HepG2 (cell line): ENCODE measurements around the gene ANO10. TPM values are rescaled to one million over a fixed set of nuclear protein-coding genes. Genes with fewer than 3 reads are reported as not detected.

Experiments used
- ASH2L ChIP-seq: fragments of 300-600, 200-600 bp; sonication (generic); IDR thresholded peaks from 2 replicates; pipeline ENCODE4 v1.7.0; 2017; ENCODE audit warnings: low read depth, mild to moderate bottlenecking, moderate library complexity, mixed read lengths, low read length; ENCODE audit not compliant: insufficient read length
- CEBPB ChIP-seq: IDR thresholded peaks from 2 replicates; pipeline ENCODE4 v1.6.1; 2011; ENCODE audit warnings: low read depth, low read length, improper control_type of control experiment, borderline replicate concordance
- ELF4 ChIP-seq: sonication (generic); formaldehyde crosslinking; IDR thresholded peaks from 2 replicates; pipeline ENCODE4 v1.5.0; 2020; ENCODE audit warnings: missing genetic modification reagents, mild to moderate bottlenecking, moderate library complexity, borderline replicate concordance
- FOXO4 ChIP-seq: sonication (generic); formaldehyde crosslinking; conservative IDR thresholded peaks from 2 replicates; pipeline ENCODE4 v1.8.1; 2023; ENCODE audit warnings: missing genetic modification reagents
- HMG20A ChIP-seq: IDR thresholded peaks from 2 replicates; pipeline ENCODE4 v1.6.1; 2016; ENCODE audit warnings: borderline replicate concordance
- MYPOP ChIP-seq: sonication (generic); formaldehyde crosslinking; IDR thresholded peaks from 2 replicates; pipeline ENCODE4 v1.8.1; 2023; ENCODE audit warnings: mild to moderate bottlenecking, moderate library complexity, missing genetic modification reagents
- ONECUT2 ChIP-seq: sonication (generic); formaldehyde crosslinking; IDR thresholded peaks from 2 replicates; pipeline ENCODE4 v1.4.0; 2020; ENCODE audit warnings: missing genetic modification reagents
- ZBTB38 ChIP-seq: sonication (generic); formaldehyde crosslinking; IDR thresholded peaks from 2 replicates; pipeline ENCODE4 v1.5.1; 2020; ENCODE audit warnings: mild to moderate bottlenecking, missing genetic modification reagents
- ZNF224 ChIP-seq: sonication (generic); formaldehyde crosslinking; IDR thresholded peaks from 2 replicates; pipeline ENCODE4 v1.5.0; 2020; ENCODE audit warnings: mild to moderate bottlenecking, missing genetic modification reagents
- ZNF282 ChIP-seq: fragments of 450-650 bp; IDR thresholded peaks from 2 replicates; pipeline ENCODE4 v1.6.1; 2018; ENCODE audit not compliant: partially characterized antibody
- ZNF382 ChIP-seq: sonication (generic); formaldehyde crosslinking; IDR thresholded peaks from 2 replicates; pipeline ENCODE4 v1.5.0; 2020; ENCODE audit warnings: missing genetic modification reagents, mild to moderate bottlenecking, borderline replicate concordance
- ZNF678 ChIP-seq: sonication (generic); formaldehyde crosslinking; IDR thresholded peaks from 2 replicates; pipeline ENCODE4 v1.4.0; 2020; ENCODE audit warnings: mild to moderate bottlenecking, missing genetic modification reagents
- ZNF766 ChIP-seq: sonication (generic); formaldehyde crosslinking; IDR thresholded peaks from 2 replicates; pipeline ENCODE4 v1.5.0; 2020; ENCODE audit warnings: missing genetic modification reagents, borderline replicate concordance
- ZSCAN30 ChIP-seq: sonication (generic); formaldehyde crosslinking; IDR thresholded peaks from 2 replicates; pipeline ENCODE4 v1.5.0; 2020; ENCODE audit warnings: mild to moderate bottlenecking, missing genetic modification reagents
- polyA plus RNA-seq, 8 experiments: library from polyadenylated mRNA; depleted of rRNA in 3 of 8; stranded (reverse) in 7 of 8; unstranded in 1 of 8; fragments of >200 nt; fragmentation: Illumina TruSeq in 4 of 8; extraction: Trizol in 4 of 8; gene quantifications; 2 replicates each; pipeline versions ENCODE4 v1.2.1 to v1.2.3, GENCODE V29; 2011 to 2016; ENCODE audit warnings: low read depth in 4 of 8, missing spikeins in 1 of 8, mixed read lengths in 1 of 8; ENCODE audit not compliant: insufficient read depth in 1 of 8
- total RNA-seq, 5 experiments: library from RNA; depleted of rRNA; stranded (reverse); fragments of >200 nt; fragmentation: Illumina TruSeq; extraction: Trizol; gene quantifications; 2 replicates each; pipeline ENCODE4 v1.2.3, GENCODE V29; 2016; ENCODE audit warnings: low read depth in 1 of 5
- TF ChIP-seq, protein P1 (sequence below): sonication (generic); formaldehyde crosslinking; IDR thresholded peaks from 2 replicates; pipeline ENCODE4 v1.5.0; 2020; ENCODE audit warnings: mild to moderate bottlenecking, low read depth, missing genetic modification reagents, borderline replicate concordance
- TF ChIP-seq, protein P2 (sequence below): sonication (generic); formaldehyde crosslinking; IDR thresholded peaks from 2 replicates; pipeline ENCODE4 v1.8.0; 2022; ENCODE audit warnings: missing genetic modification reagents, mild to moderate bottlenecking, borderline replicate concordance
- TF ChIP-seq, protein P3 (sequence below): sonication (generic); formaldehyde crosslinking; IDR thresholded peaks from 2 replicates; pipeline ENCODE4 v1.5.0; 2020; ENCODE audit warnings: missing genetic modification reagents, mild to moderate bottlenecking, borderline replicate concordance
- TF ChIP-seq, protein P4 (sequence below): sonication (generic); formaldehyde crosslinking; IDR thresholded peaks from 2 replicates; pipeline ENCODE4 v1.4.0; 2020; ENCODE audit warnings: missing genetic modification reagents, borderline replicate concordance

ANO10 gene
- total and polyA plus RNA-seq, 2 of the 13 experiments (the other 11 are each of a cell fraction or from before 2014, with no cell fraction given), result 10.4 to 13.1 TPM

DNA sequence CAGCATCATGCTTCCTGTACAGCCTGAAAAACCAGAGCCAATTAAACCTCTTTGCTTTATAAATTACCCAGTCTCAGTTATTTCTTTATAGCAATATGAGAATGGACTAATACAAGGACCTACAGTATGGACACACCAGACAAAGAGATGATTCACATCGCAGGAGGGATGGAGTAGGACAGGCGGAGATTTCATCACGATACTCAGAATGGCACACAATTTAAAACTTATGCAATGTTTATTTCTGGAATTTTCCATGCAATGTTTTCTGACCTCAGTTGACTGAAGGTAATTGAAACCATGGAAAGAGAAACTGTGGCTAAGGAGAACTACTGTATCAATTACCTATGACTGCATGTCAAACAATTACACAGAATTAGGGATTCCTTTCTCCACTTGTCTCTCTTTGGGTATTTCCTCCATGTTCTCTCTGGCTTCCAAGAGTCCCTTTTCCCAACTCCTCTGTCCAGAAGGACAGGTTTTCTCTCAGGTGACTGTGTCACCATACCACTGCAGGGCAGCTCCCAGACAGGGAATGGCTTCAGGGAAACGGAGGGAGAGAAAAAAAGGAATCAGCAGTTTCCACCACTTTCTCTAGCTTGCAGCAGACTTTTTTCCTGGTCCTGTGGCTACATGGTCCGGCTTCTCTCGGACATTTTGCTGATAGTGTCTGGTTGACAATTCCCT is 3.0 kb upstream of the ANO10 start (continued):
- TF ChIP-seq, protein P1, sequence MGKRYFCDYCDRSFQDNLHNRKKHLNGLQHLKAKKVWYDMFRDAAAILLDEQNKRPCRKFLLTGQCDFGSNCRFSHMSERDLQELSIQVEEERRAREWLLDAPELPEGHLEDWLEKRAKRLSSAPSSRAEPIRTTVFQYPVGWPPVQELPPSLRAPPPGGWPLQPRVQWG (CRISPR knock-in tag), result no peak
- TF ChIP-seq ELF4 (CRISPR knock-in tag), result no peak
- no peak for TF ChIP-seq ASH2L
- TF ChIP-seq ZNF282, result no peak
- no peak for TF ChIP-seq FOXO4 (CRISPR knock-in tag)
- no peak for TF ChIP-seq ZNF224
- peak; percentile 79; the same call in 1 of the 2 replicates for TF ChIP-seq CEBPB
- TF ChIP-seq MYPOP, result no peak; the same call in 1 of the 2 replicates
- TF ChIP-seq ONECUT2 (CRISPR knock-in tag), result no peak
- TF ChIP-seq, protein P2, sequence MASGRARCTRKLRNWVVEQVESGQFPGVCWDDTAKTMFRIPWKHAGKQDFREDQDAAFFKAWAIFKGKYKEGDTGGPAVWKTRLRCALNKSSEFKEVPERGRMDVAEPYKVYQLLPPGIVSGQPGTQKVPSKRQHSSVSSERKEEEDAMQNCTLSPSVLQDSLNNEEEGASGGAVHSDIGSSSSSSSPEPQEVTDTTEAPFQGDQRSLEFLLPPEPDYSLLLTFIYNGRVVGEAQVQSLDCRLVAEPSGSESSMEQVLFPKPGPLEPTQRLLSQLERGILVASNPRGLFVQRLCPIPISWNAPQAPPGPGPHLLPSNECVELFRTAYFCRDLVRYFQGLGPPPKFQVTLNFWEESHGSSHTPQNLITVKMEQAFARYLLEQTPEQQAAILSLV (CRISPR knock-in tag), result no peak
- TF ChIP-seq ZNF678 (CRISPR knock-in tag), result no peak
- TF ChIP-seq, protein P3, sequence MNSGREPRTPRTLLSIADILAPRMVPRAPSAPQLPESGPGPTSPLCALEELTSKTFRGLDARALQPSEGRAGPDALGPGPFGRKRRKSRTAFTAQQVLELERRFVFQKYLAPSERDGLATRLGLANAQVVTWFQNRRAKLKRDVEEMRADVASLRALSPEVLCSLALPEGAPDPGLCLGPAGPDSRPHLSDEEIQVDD (CRISPR knock-in tag), result no peak
- TF ChIP-seq ZSCAN30, result no peak
- TF ChIP-seq HMG20A (CRISPR knock-in tag), result no peak
- TF ChIP-seq ZNF382 (CRISPR knock-in tag), result no peak
- no peak for TF ChIP-seq ZBTB38 (CRISPR knock-in tag)
- TF ChIP-seq ZNF766 (CRISPR knock-in tag), result no peak
- TF ChIP-seq, protein P4, sequence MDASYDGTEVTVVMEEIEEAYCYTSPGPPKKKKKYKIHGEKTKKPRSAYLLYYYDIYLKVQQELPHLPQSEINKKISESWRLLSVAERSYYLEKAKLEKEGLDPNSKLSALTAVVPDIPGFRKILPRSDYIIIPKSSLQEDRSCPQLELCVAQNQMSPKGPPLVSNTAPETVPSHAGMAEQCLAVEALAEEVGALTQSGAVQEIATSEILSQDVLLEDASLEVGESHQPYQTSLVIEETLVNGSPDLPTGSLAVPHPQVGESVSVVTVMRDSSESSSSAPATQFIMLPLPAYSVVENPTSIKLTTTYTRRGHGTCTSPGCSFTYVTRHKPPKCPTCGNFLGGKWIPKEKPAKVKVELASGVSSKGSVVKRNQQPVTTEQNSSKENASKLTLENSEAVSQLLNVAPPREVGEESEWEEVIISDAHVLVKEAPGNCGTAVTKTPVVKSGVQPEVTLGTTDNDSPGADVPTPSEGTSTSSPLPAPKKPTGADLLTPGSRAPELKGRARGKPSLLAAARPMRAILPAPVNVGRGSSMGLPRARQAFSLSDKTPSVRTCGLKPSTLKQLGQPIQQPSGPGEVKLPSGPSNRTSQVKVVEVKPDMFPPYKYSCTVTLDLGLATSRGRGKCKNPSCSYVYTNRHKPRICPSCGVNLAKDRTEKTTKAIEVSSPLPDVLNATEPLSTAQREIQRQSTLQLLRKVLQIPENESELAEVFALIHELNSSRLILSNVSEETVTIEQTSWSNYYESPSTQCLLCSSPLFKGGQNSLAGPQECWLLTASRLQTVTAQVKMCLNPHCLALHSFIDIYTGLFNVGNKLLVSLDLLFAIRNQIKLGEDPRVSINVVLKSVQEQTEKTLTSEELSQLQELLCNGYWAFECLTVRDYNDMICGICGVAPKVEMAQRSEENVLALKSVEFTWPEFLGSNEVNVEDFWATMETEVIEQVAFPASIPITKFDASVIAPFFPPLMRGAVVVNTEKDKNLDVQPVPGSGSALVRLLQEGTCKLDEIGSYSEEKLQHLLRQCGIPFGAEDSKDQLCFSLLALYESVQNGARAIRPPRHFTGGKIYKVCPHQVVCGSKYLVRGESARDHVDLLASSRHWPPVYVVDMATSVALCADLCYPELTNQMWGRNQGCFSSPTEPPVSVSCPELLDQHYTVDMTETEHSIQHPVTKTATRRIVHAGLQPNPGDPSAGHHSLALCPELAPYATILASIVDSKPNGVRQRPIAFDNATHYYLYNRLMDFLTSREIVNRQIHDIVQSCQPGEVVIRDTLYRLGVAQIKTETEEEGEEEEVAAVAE (CRISPR knock-in tag), result no peak
